A673 (cell line): ENCODE data around the gene GNG12. TPM values are rescaled to one million over a fixed set of nuclear protein-coding genes. Genes with fewer than 3 reads are reported as not detected.

Experiments
- BruUV-seq: library from RNA; stranded (reverse); fragments of 400-500 nt; replicated peaks from 2 replicates; lab custom pipeline; 2021; lab: Mats Ljungman, UMichigan
- CTCF ChIA-PET: fragments of 300-600 bp; sonication (Branson Sonifier 250); formaldehyde crosslinking; loops from one replicate; lab custom pipeline; 2022; ENCODE audit warnings: antibody characterized with exemption; lab: Charles Lee
- POLR2A ChIA-PET: fragments of 300-600 bp; sonication (Branson Sonifier 250); formaldehyde crosslinking; loops from one replicate; lab custom pipeline; 2022; ENCODE audit warnings: antibody characterized with exemption; ENCODE audit not compliant: low non-redundant PET; lab: Charles Lee
- DNase-seq: peaks from one replicate; pipeline ENCODE4 v3.0.0-alpha.2; 2015; ENCODE audit warnings: low spot score
- H3K27ac ChIP-seq: fragments of 200-600 bp; sonication (generic); 2 replicates; pipeline ENCODE4 v1.5.1; 2016; ENCODE audit warnings: mixed run types, low read depth, mild to moderate bottlenecking, mixed read lengths, antibody characterized with exemption, low read length; ENCODE audit not compliant: poor library complexity, severe bottlenecking
- H3K27me3 ChIP-seq: fragments of 200-600 bp; sonication (generic); replicated peaks from 2 replicates; pipeline ENCODE4 v1.6.1; 2017; ENCODE audit warnings: mixed run types, low read depth, mild to moderate bottlenecking, mixed read lengths, antibody characterized with exemption, low read length; ENCODE audit not compliant: insufficient read depth, poor library complexity
- H3K36me3 ChIP-seq: fragments of 200-600 bp; sonication (generic); 2 replicates; pipeline ENCODE4 v1.6.1; 2016; ENCODE audit warnings: mixed run types, mild to moderate bottlenecking, mixed read lengths, antibody characterized with exemption, low read length; ENCODE audit not compliant: insufficient read depth, poor library complexity, severe bottlenecking
- H3K4me1 ChIP-seq: fragments of 200-600 bp; sonication (generic); 2 replicates; pipeline ENCODE4 v1.6.1; 2017; ENCODE audit warnings: mixed run types, mild to moderate bottlenecking, mixed read lengths, antibody characterized with exemption, low read length; ENCODE audit not compliant: insufficient read depth, poor library complexity, severe bottlenecking
- H3K4me3 ChIP-seq: fragments of 200-600 bp; sonication (generic); 2 replicates; pipeline ENCODE4 v1.5.1; 2016; ENCODE audit warnings: low read depth, mixed run types, mild to moderate bottlenecking, mixed read lengths, low read length; ENCODE audit not compliant: poor library complexity, severe bottlenecking
- H3K9me3 ChIP-seq: fragments of 200-600 bp; sonication (generic); 2 replicates; pipeline ENCODE4 v1.6.1; 2016; ENCODE audit warnings: mixed run types, low read depth, mild to moderate bottlenecking, mixed read lengths, antibody characterized with exemption, low read length; ENCODE audit not compliant: poor library complexity, severe bottlenecking
- EZH2 ChIP-seq: fragments of 200-600 bp; sonication (generic); IDR thresholded peaks from 2 replicates; pipeline ENCODE4 v1.6.1; 2017; ENCODE audit warnings: borderline replicate concordance, low read depth, mild to moderate bottlenecking, mixed read lengths, antibody characterized with exemption, low read length; ENCODE audit not compliant: poor library complexity, severe bottlenecking
- intact Hi-C: fragments of 100-400 bp; cut with micrococcal nuclease; formaldehyde crosslinking; loops from one replicate; pipeline ENCODE4 v1.10.0; 2022; ENCODE audit not compliant: unreplicated experiment
- total RNA-seq: library from RNA; stranded (reverse); gene quantifications from 2 replicates; pipeline ENCODE4 v1.2.3, GENCODE V29; 2021
- TF ChIP-seq, protein P1 (sequence below): fragments of 300-800, 200-600 bp; sonication (generic); conservative IDR thresholded peaks from 2 replicates; pipeline ENCODE4 v1.5.1; 2017; ENCODE audit warnings: low read depth, mild to moderate bottlenecking, antibody characterized with exemption, low read length, moderate library complexity, mixed read lengths

The GNG12 gene
- total RNA-seq, 1 experiment from 2014 or later = 54.8 TPM

DNA sequence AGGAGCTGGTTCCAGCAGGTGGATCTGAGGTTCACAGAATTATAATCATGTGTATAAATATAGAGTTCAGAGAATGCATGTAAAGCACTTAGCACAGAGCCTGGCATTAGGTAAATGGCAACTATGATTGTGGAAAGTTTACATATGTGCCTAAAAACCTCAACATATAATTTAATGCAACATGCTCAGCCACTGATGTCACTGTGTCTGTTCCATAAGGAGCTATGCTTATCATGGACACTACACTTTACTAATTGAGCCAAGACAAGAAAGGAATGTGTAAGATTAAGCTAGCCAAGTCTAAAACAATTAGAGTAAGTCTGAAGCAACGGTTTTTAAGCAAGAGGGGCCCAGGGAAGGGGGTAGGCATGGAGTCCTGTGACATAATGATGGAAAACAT is 61.5 kb downstream of the GNG12 start:
- Histone ChIP-seq H3K36me3 (no peaks in the 10 kb centered on the region), H3K27me3 (no peaks in the 10 kb centered on the region), H3K9me3 (no peaks in the 10 kb centered on the region), H3K4me1 (peaks cover 7% of the 10 kb centered on the region), H3K27ac (no peak overlapping the region), H3K4me3 (no peak overlapping the region)
- BruUV-seq = no TSS peak
- intact Hi-C loops = no loop called here
- no peak for TF ChIP-seq EZH2
- TF ChIP-seq, protein P1, sequence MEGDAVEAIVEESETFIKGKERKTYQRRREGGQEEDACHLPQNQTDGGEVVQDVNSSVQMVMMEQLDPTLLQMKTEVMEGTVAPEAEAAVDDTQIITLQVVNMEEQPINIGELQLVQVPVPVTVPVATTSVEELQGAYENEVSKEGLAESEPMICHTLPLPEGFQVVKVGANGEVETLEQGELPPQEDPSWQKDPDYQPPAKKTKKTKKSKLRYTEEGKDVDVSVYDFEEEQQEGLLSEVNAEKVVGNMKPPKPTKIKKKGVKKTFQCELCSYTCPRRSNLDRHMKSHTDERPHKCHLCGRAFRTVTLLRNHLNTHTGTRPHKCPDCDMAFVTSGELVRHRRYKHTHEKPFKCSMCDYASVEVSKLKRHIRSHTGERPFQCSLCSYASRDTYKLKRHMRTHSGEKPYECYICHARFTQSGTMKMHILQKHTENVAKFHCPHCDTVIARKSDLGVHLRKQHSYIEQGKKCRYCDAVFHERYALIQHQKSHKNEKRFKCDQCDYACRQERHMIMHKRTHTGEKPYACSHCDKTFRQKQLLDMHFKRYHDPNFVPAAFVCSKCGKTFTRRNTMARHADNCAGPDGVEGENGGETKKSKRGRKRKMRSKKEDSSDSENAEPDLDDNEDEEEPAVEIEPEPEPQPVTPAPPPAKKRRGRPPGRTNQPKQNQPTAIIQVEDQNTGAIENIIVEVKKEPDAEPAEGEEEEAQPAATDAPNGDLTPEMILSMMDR = no peak
- CTCF ChIA-PET = interaction anchor here (1.0 kb wide), 1 partner anchor 345 kb away, joined by 3 read pairs; no protein-coding TSS in a partner anchor
- POLR2A ChIA-PET = no interaction called here
- DNase-seq = peak; percentile 34

DNA sequence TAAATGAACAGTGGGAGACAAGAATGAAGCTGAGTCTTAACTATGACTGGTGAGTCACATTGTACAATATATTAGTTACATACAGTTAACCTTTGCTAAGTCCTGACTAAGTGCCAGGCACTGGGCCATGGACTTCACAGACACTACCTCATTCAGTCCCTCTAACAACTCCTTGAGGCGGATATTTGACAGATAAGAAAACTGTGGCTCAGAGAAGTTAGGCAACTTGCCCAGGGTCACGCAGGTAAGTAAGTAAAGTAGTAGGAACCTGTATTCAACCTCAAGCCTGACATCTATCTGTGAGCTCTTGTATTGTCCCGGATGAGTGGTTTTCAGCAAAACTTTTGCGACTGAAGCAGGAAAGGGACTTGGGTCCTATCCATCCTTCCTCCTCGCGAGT is 62.1 kb downstream of the GNG12 start:
- H3K27me3 ChIP-seq = no peaks in the 10 kb centered on the region
- no peak for DNase-seq
- H3K4me1 ChIP-seq = peaks cover 7% of the 10 kb centered on the region
- intact Hi-C loops = no loop called here
- H3K36me3 ChIP-seq = no peaks in the 10 kb centered on the region
- TF ChIP-seq, protein P1 = 0 out of 2 replicates have a peak, but pooled peaks have one; percentile 17
- no peak for TF ChIP-seq EZH2
- H3K9me3 ChIP-seq = no peaks in the 10 kb centered on the region
- ChIA-PET CTCF (interaction anchor here (0.7 to 1.0 kb wide), 2 partner anchors 34 to 346 kb away, joined by 3 read pairs; no protein-coding TSS in a partner anchor), POLR2A (no interaction called here)
- no peak overlapping the region for H3K4me3 ChIP-seq
- H3K27ac ChIP-seq = no peak overlapping the region
- BruUV-seq = no TSS peak

DNA sequence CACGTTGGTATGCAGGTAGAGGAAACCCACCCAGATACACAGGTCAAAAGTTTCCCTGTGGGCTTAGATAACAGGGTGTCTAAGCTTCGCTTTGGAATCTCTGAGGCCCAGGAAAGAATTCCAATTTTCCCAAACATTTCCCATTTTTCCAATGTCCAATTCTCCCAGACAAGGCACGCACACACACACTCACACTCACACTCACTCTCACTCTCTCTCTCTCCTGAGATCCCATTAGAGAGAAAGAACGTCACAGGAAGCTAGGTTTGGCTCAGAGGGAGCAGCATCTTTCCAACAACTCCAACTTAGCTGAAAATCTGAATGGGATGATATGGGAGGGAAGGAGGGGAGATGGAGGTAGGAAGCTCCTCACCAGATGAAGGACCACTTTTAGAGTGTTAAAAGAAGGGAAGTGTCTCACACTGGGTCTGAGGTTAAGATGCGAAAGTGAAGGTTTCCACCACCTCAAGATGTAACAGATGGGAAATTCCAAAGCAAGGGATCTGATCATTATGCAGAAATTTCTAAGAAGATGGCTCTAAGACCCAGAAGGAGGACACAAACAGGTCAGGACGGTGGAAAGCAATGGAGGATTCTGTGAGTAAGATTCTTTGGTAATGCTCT is 63.5 kb downstream of the GNG12 start:
- no peak for TF ChIP-seq EZH2
- TF ChIP-seq, protein P1 = no peak
- ChIA-PET POLR2A (no interaction called here), CTCF (interaction anchor here (1.5 kb wide), 1 partner anchor 9 kb away, joined by 5 read pairs; no protein-coding TSS in a partner anchor)
- Histone ChIP-seq H3K27ac (no peak overlapping the region), H3K27me3 (no peaks in the 10 kb centered on the region), H3K36me3 (no peaks in the 10 kb centered on the region), H3K4me3 (no peak overlapping the region), H3K4me1 (peaks cover 7% of the 10 kb centered on the region), H3K9me3 (no peaks in the 10 kb centered on the region)
- intact Hi-C loops = loop anchor here (5.0 kb wide), 2 partner anchors 83 to 343 kb away; no protein-coding TSS in a partner anchor
- BruUV-seq = no TSS peak
- no peak for DNase-seq
